ENCODE results near the gene MYBPC2. TPM values are rescaled to one million over a fixed set of nuclear protein-coding genes. Genes with fewer than 3 reads are reported as not detected.

The MYBPC2 gene
- total RNA-seq, 1 donor from 2014 or later: 1.4 TPM

GRCh38 chr19:50512112-50512998, 79.7 kb downstream of the MYBPC2 start:
- intact Hi-C loops (cut with micrococcal nuclease): no loop called here
- H3K4me3 Mint-ChIP-seq: no peak overlapping the region
- no peak for TF ChIP-seq CTCF (IDR thresholded peaks at IDR 0.05)
- no peak for ATAC-seq (ENCODE audit: low read depth)
- no peaks in the 10 kb centered on the region for H3K9me3 Mint-ChIP-seq
- H3K36me3 Mint-ChIP-seq (ENCODE audit: low read depth): peaks cover 8% of the 10 kb centered on the region
- CTCF ChIA-PET: no interaction called here
- no peak for DNase-seq
- POLR2A ChIA-PET: interaction anchor here (0.6 to 2.0 kb wide), 6 partner anchors 96 to 633 kb away, joined by 3 to 12 read pairs (median 6); partner anchors contain the start of genes NR1H2 and NUP62
- H3K27ac Mint-ChIP-seq: no peak overlapping the region
- H3K4me1 Mint-ChIP-seq: peaks cover 13% of the 10 kb centered on the region
- peaks cover 5% of the 10 kb centered on the region for H3K27me3 Mint-ChIP-seq

- no peak for TF ChIP-seq CTCF (IDR thresholded peaks at IDR 0.05)
- peaks cover 5% of the 10 kb centered on the region for H3K27me3 Mint-ChIP-seq
- H3K4me3 Mint-ChIP-seq: no peak overlapping the region
- CTCF ChIA-PET: no interaction called here
- DNase-seq: no peak
- POLR2A ChIA-PET: no interaction called here
- no peaks in the 10 kb centered on the region for H3K9me3 Mint-ChIP-seq
- no peak for ATAC-seq (ENCODE audit: low read depth)
- H3K4me1 Mint-ChIP-seq: peaks cover 13% of the 10 kb centered on the region
- no peak overlapping the region for H3K27ac Mint-ChIP-seq
- peaks cover 5% of the 10 kb centered on the region for H3K36me3 Mint-ChIP-seq (ENCODE audit: low read depth)
- intact Hi-C loops (cut with micrococcal nuclease): no loop called here
Measured at GRCh38 chr19:50512999-50513745, 80.5 kb downstream of the MYBPC2 start.

GRCh38 chr19:50513746-50514345, 81.2 kb downstream of the MYBPC2 start, which contains the start of gene ASPDH:
Gene ASPDH (minus strand): TSS chr19:50513913. CDS start chr19:50513823, 90 bp downstream.
- H3K9me3 Mint-ChIP-seq: no peaks in the 10 kb centered on the region
- H3K27ac Mint-ChIP-seq: no peak within 1 kb of the TSS
- peaks cover 5% of the 10 kb centered on the region for H3K27me3 Mint-ChIP-seq
- ATAC-seq (ENCODE audit: low read depth): no peak
- peaks cover 13% of the 10 kb centered on the region for H3K4me1 Mint-ChIP-seq
- DNase-seq: no peak
- CTCF ChIA-PET: no interaction called here
- POLR2A ChIA-PET: no interaction called here
- no peak within 1 kb of the TSS for H3K4me3 Mint-ChIP-seq
- intact Hi-C loops (cut with micrococcal nuclease): no loop called here
- peaks cover 5% of the 10 kb centered on the region for H3K36me3 Mint-ChIP-seq (ENCODE audit: low read depth)
- TF ChIP-seq CTCF (IDR thresholded peaks at IDR 0.05): no peak

GRCh38 chr19:50514346-50515167, 81.9 kb downstream of the MYBPC2 start:
- Mint-ChIP-seq H3K4me3 (no peak overlapping the region), H3K27me3 (peaks cover 5% of the 10 kb centered on the region), H3K27ac (no peak overlapping the region), H3K9me3 (no peaks in the 10 kb centered on the region), H3K36me3 (ENCODE audit: low read depth) (peaks cover 3% of the 10 kb centered on the region), H3K4me1 (peaks cover 13% of the 10 kb centered on the region)
- ChIA-PET CTCF (no interaction called here), POLR2A (no interaction called here)
- no peak for TF ChIP-seq CTCF (IDR thresholded peaks at IDR 0.05)
- no peak for DNase-seq
- intact Hi-C loops (cut with micrococcal nuclease): no loop called here
- no peak for ATAC-seq (ENCODE audit: low read depth)
